Measurements from ENCODE around the gene SLC25A19. TPM values are rescaled to one million over a fixed set of nuclear protein-coding genes. Genes with fewer than 3 reads are reported as not detected.

Gene SLC25A19
- total and polyA plus RNA-seq, 2 of the 8 experiments (the other 6 are each of a cell fraction or from before 2014, with no cell fraction given), result 28.6 to 32.6 TPM

- Histone ChIP-seq H2BK15ac (ENCODE audit: low read length) (no peak overlapping the region), H2BK5ac (ENCODE audit: low read depth, low read length) (no peak overlapping the region), H3K14ac (ENCODE audit: insufficient read length) (no peak overlapping the region), H2AFZ (ENCODE audit: low read length) (no peak overlapping the region), H3K9me3 (ENCODE audit: insufficient read depth in 2 of 2, low read depth in 1 of 2, low read length in 1 of 2) (no peaks in the 10 kb centered on the region), H3K56ac (replicated peaks; ENCODE audit: insufficient read length, low read depth, low read length) (no peak overlapping the region), H4K5ac (ENCODE audit: insufficient read length, low read depth, low read length) (no peak overlapping the region), H3K27ac (ENCODE audit: low read depth, low read length) (no peak overlapping the region), H3K4ac (replicated peaks; ENCODE audit: insufficient read length, low read depth, low read length) (no peak overlapping the region), H3K4me2 (ENCODE audit: insufficient read depth in 1 of 2, low read depth in 2 of 2, low read length in 2 of 2) (no peak overlapping the region), H4K20me1 (replicated peaks in 1 of 2; ENCODE audit: control insufficient read depth in 1 of 2, insufficient read depth in 2 of 2, low read length in 2 of 2) (peaks cover 0 to 2% of the 10 kb centered on the region in 2 experiments), H3K23ac (ENCODE audit: insufficient read length) (no peak overlapping the region), H3K4me3 (ENCODE audit: extremely low read depth in 1 of 4, insufficient read depth in 2 of 4, low read depth in 3 of 4, low read length in 4 of 4) (no peak overlapping the region), H2BK12ac (ENCODE audit: low read depth, low read length) (no peak overlapping the region), H4K8ac (ENCODE audit: extremely low read depth, insufficient read depth, low read length) (no peak overlapping the region), H3K23me2 (ENCODE audit: low read depth, low read length) (peaks cover 15% of the 10 kb centered on the region), H3K27me3 (replicated peaks in 1 of 4; ENCODE audit: control insufficient read depth in 3 of 4, extremely low read depth in 1 of 4, insufficient read depth in 3 of 4, low read length in 3 of 4) (no peaks in the 10 kb centered on the region), H4K91ac (replicated peaks; ENCODE audit: insufficient read length, low read length) (no peak overlapping the region), H3K18ac (ENCODE audit: extremely low read depth, low read length) (no peak overlapping the region), H2BK120ac (replicated peaks; ENCODE audit: low read depth, low read length) (no peak overlapping the region), H2BK20ac (ENCODE audit: low read length) (no peak overlapping the region), H3K4me1 (replicated peaks in 1 of 4; ENCODE audit: control insufficient read depth in 3 of 4, insufficient read depth in 4 of 4, low read length in 3 of 4) (peaks cover 0 to 5% (median 4%) of the 10 kb centered on the region in 4 experiments; a peak in 4 of 7 replicates), H3K79me1 (ENCODE audit: low read depth, low read length) (no peaks in the 10 kb centered on the region), H3K79me2 (ENCODE audit: control insufficient read depth in 1 of 2, insufficient read depth in 2 of 2, low read length in 2 of 2) (no peaks in the 10 kb centered on the region), H3K36me3 (ENCODE audit: control insufficient read depth in 2 of 4, insufficient read depth in 4 of 4, low read length in 3 of 4) (peaks cover 0 to 4% (median 2%) of the 10 kb centered on the region in 4 experiments; a peak in 2 of 8 replicates), H2AK5ac (ENCODE audit: low read depth, low read length) (no peak overlapping the region), H3K9ac (replicated peaks in 1 of 4; ENCODE audit: extremely low read depth in 1 of 4, low read depth in 3 of 4, low read length in 3 of 4) (no peak overlapping the region; a peak in 1 of 7 replicates)
- 96% methylated on average over 7 of the region's 7 CpGs; no CpG with 5 or more reads in 1 of the 2 experiments for WGBS, 2 experiments (ENCODE audit: extremely low coverage in 1 of 2, insufficient coverage in 1 of 2, insufficient read length in 1 of 2, insufficient replicate concordance in 2 of 2, low coverage in 1 of 2, low lambda C conversion rate in 2 of 2, missing lambda C conversion rate in 1 of 2)
- TF ChIP-seq NANOG (IDR thresholded peaks at IDR 0.05; ENCODE audit: insufficient read depth, low read depth, low read length, poor library complexity, severe bottlenecking), result no peak
- FAIRE-seq (no peak), DNase-seq (ENCODE audit: low read depth in 1 of 2, low spot score in 2 of 2) (no peak)
- ChIA-PET POLR2A (ENCODE audit: partially characterized antibody) (interaction anchor here (1.0 to 1.5 kb wide), 3 partner anchors 11 to 51 kb away, joined by 4 to 8 read pairs (median 4); partner anchors contain the start of gene SLC25A19), CTCF (ENCODE audit: partially characterized antibody) (interaction anchor here (0.9 to 21.2 kb wide), 6 partner anchors 11 to 194 kb away, joined by 3 to 369 read pairs (median 14); partner anchors contain the start of genes GGA3 and MRPS7)
Measured at GRCh38 chr17:75273977-75274708, 15.1 kb downstream of the SLC25A19 start.
